Keratinocyte (primary cell): ENCODE data around the gene LCTL. TPM values are rescaled to one million over a fixed set of nuclear protein-coding genes. Genes with fewer than 3 reads are reported as not detected.

Experiments
- DNase-seq: peaks from one replicate; pipeline ENCODE4 v3.0.0-alpha.2; 2011; ENCODE audit warnings: low read depth, missing footprints, low spot score
- FAIRE-seq: peaks from 2 replicates; lab custom pipeline; 2011; peaks lifted over from hg19 to GRCh38; lab: Jason Lieb, UNC
- H2AFZ ChIP-seq: 2 replicates; pipeline ENCODE4 v1.6.0; 2012; ENCODE audit warnings: low read length, control low read depth, inconsistent platforms; ENCODE audit not compliant: control insufficient read depth
- H3K27ac ChIP-seq: 2 replicates; pipeline ENCODE4 v1.5.1; 2011; ENCODE audit warnings: low read length; ENCODE audit not compliant: control insufficient read depth, insufficient read depth
- H3K27me3 ChIP-seq: 3 replicates; pipeline ENCODE4 v1.6.0; 2011; ENCODE audit warnings: low read length; ENCODE audit not compliant: control insufficient read depth, insufficient read depth; ENCODE audit errors: extremely low read depth
- H3K36me3 ChIP-seq, 2 experiments: 2 replicates in 1 of 2; 3 replicates in 1 of 2; pipeline ENCODE4 v1.5.1; 2011; ENCODE audit warnings: low read length in 2 of 2, mild to moderate bottlenecking in 1 of 2; ENCODE audit not compliant: control insufficient read depth in 2 of 2, insufficient read depth in 2 of 2; ENCODE audit errors: extremely low read depth in 1 of 2
- H3K4me1 ChIP-seq: 3 replicates; pipeline ENCODE4 v1.5.1; 2011; ENCODE audit warnings: low read length; ENCODE audit not compliant: control insufficient read depth, insufficient read depth; ENCODE audit errors: extremely low read depth
- H3K4me2 ChIP-seq: 3 replicates; pipeline ENCODE4 v1.6.0; 2011; ENCODE audit warnings: low read depth, low read length; ENCODE audit not compliant: control insufficient read depth, insufficient read depth; ENCODE audit errors: extremely low read depth
- H3K4me3 ChIP-seq, 3 experiments: fragments of 200-600 bp in 1 of 3; sonication (generic) in 1 of 3; 2 replicates in 2 of 3; 3 replicates in 1 of 3; pipeline ENCODE4 v1.5.1; 2011 to 2016; ENCODE audit warnings: low read length in 3 of 3, mild to moderate bottlenecking in 3 of 3, control low read depth in 2 of 3, inconsistent platforms in 1 of 3, low read depth in 1 of 3, mixed read lengths in 1 of 3, mixed run types in 1 of 3, moderate library complexity in 1 of 3; ENCODE audit not compliant: control insufficient read depth in 2 of 3, insufficient read depth in 2 of 3; ENCODE audit errors: extremely low read depth in 1 of 3
- H3K79me2 ChIP-seq: 2 replicates; pipeline ENCODE4 v1.6.0; 2012; ENCODE audit warnings: low read length; ENCODE audit not compliant: control insufficient read depth, insufficient read depth
- H3K9ac ChIP-seq: 3 replicates; pipeline ENCODE4 v1.6.0; 2011; ENCODE audit warnings: low read length; ENCODE audit not compliant: control insufficient read depth, insufficient read depth; ENCODE audit errors: extremely low read depth
- H3K9me1 ChIP-seq: 3 replicates; pipeline ENCODE4 v1.6.0; 2011; ENCODE audit warnings: low read length; ENCODE audit not compliant: control insufficient read depth, insufficient read depth; ENCODE audit errors: extremely low read depth
- H3K9me3 ChIP-seq: 2 replicates; pipeline ENCODE4 v1.5.1; 2012; ENCODE audit warnings: low read depth, low read length; ENCODE audit not compliant: control insufficient read depth
- H4K20me1 ChIP-seq: 3 replicates; pipeline ENCODE4 v1.6.0; 2011; ENCODE audit warnings: low read length; ENCODE audit not compliant: control insufficient read depth, insufficient read depth; ENCODE audit errors: extremely low read depth
- CTCF ChIP-seq, 3 experiments: IDR thresholded peaks in 1 of 3; conservative IDR thresholded peaks in 1 of 3; optimal IDR thresholded peaks in 1 of 3; 2 replicates in 2 of 3; 3 replicates in 1 of 3; pipeline versions ENCODE3 to v1.5.1; 2011; ENCODE audit warnings: low read length in 3 of 3, mild to moderate bottlenecking in 3 of 3, moderate library complexity in 2 of 3, control low read depth in 1 of 3, inconsistent platforms in 1 of 3; ENCODE audit not compliant: insufficient read depth in 2 of 3; ENCODE audit errors: extremely low read depth in 1 of 3
- EZH2 ChIP-seq: IDR thresholded peaks from one replicate; pipeline ENCODE4 v1.6.1; 2012; ENCODE audit warnings: inconsistent platforms, mild to moderate bottlenecking, low read length, moderate library complexity
- dilution Hi-C: fragments of 300-500 bp; cut with MboI; formaldehyde crosslinking; loops from one replicate; pipeline ENCODE4 v1.7.0; 2020; ENCODE audit warnings: low sequenced_read_pairs; ENCODE audit not compliant: extremely low pct_ligation_motif_present
- polyA plus RNA-seq, 5 experiments: library from polyadenylated mRNA; depleted of rRNA in 3 of 5; stranded (reverse) in 3 of 5; stranded (forward) in 1 of 5; unstranded in 1 of 5; fragments of >200 nt; gene quantifications; 1 replicate in 1 of 5; 2 replicates in 3 of 5; 3 replicates in 1 of 5; pipeline versions ENCODE4 v1.2.1 to v1.2.3, GENCODE V29; 2011 to 2012; ENCODE audit warnings: missing spikeins in 2 of 5, low read depth in 1 of 5, low replicate concordance in 1 of 5

LCTL gene
- polyA plus RNA-seq, 1 donor (not counting 4 experiments of a cell fraction or from before 2014, with no cell fraction given): 0.38 TPM

DNA sequence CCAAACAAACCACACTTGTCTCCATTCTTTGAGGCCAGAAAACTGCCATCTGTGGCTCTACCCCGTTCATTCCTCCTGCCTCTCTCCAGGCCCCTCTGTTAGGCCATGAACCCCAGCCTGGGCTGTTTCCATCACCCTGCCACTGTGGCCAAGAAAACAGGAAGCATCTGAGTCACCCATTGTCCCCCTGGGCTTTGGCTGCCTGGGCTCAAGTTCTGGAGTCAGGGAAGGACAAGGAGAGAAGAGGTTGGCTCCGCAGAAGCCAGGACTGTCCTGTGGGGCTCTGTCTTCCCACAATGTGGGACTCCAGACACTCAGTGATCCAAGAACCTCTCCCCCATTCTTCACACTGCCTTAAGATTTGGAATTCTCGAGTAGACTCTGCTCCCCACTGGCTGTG, 14.8 kb upstream of the LCTL start:
- no peak for FAIRE-seq
- TF ChIP-seq CTCF (optimal IDR thresholded peaks at IDR 0.05 in 1 of 3, IDR thresholded peaks at IDR 0.05 in 1 of 3, conservative IDR thresholded peaks at IDR 0.05 in 1 of 3; ENCODE audit: extremely low read depth in 1 of 3, insufficient read depth in 2 of 3, low read length in 3 of 3): no peak
- no peak for TF ChIP-seq EZH2
- Histone ChIP-seq H3K79me2 (no peaks in the 10 kb centered on the region), H3K4me1 (no peaks in the 10 kb centered on the region), H3K9ac (no peak overlapping the region), H3K27ac (no peak overlapping the region), H3K36me3 (no peaks in the 10 kb centered on the region), H2AFZ (no peak overlapping the region), H3K9me3 (no peaks in the 10 kb centered on the region), H3K9me1 (no peaks in the 10 kb centered on the region), H4K20me1 (no peaks in the 10 kb centered on the region), H3K27me3 (no peaks in the 10 kb centered on the region), H3K4me3 (no peak overlapping the region), H3K4me2 (no peak overlapping the region)
- no peak for DNase-seq
- dilution Hi-C loops: no loop called here

GRCh38 chr15:66578286-66578875, 12.6 kb upstream of the LCTL start:
- DNase-seq: no peak

More at GRCh38 chr15:66578286-66578875, 12.6 kb upstream of the LCTL start:
- FAIRE-seq: no peak
- H3K9me1 ChIP-seq: no peaks in the 10 kb centered on the region
- no peaks in the 10 kb centered on the region for H4K20me1 ChIP-seq
- H3K9me3 ChIP-seq: no peaks in the 10 kb centered on the region
- no peak for TF ChIP-seq EZH2
- no peak for TF ChIP-seq CTCF (optimal IDR thresholded peaks at IDR 0.05 in 1 of 3, IDR thresholded peaks at IDR 0.05 in 1 of 3, conservative IDR thresholded peaks at IDR 0.05 in 1 of 3; ENCODE audit: extremely low read depth in 1 of 3, insufficient read depth in 2 of 3, low read length in 3 of 3)
- dilution Hi-C loops: no loop called here
- H3K4me1 ChIP-seq: no peaks in the 10 kb centered on the region
- H2AFZ ChIP-seq: no peak overlapping the region
- no peaks in the 10 kb centered on the region for H3K79me2 ChIP-seq
- H3K27me3 ChIP-seq: no peaks in the 10 kb centered on the region
- H3K4me3 ChIP-seq: no peak overlapping the region
- no peaks in the 10 kb centered on the region for H3K36me3 ChIP-seq
- no peak overlapping the region for H3K27ac ChIP-seq
- H3K4me2 ChIP-seq: no peak overlapping the region
- H3K9ac ChIP-seq: no peak overlapping the region
